ENCODE results near the gene CDKN2B-AS1.

CDKN2B-AS1 gene

GRCh38 chr9:22124263-22125011 is 129.8 kb downstream of the CDKN2B-AS1 start:
- DNase-seq (ENCODE audit: extremely low read depth, insufficient read length), result no peak
- no peaks in the 10 kb centered on the region; the same call in 1 of the 2 replicates for H3K27me3 ChIP-seq (replicated peaks; ENCODE audit: control insufficient read depth, insufficient read depth, low read length)

GRCh38 chr9:22129133-22129532 is 134.5 kb downstream of the CDKN2B-AS1 start:
- Histone ChIP-seq H3K4me3 (replicated peaks; ENCODE audit: low read depth, low read length) (no peak overlapping the region), H3K27me3 (replicated peaks; ENCODE audit: control insufficient read depth, insufficient read depth, low read length) (no peaks in the 10 kb centered on the region; the same call in 1 of the 2 replicates), H3K36me3 (ENCODE audit: control insufficient read depth, insufficient read depth, low read length) (no peaks in the 10 kb centered on the region)
- DNase-seq (ENCODE audit: extremely low read depth, insufficient read length), result no peak
- no peak for TF ChIP-seq CTCF (IDR thresholded peaks at IDR 0.05; ENCODE audit: insufficient read depth, low read length, poor library complexity, severe bottlenecking)

More at GRCh38 chr9:22124263-22125011, 129.8 kb downstream of the CDKN2B-AS1 start:
- no peak overlapping the region for H3K4me3 ChIP-seq (replicated peaks; ENCODE audit: low read depth, low read length)
- no peaks in the 10 kb centered on the region for H3K36me3 ChIP-seq (ENCODE audit: control insufficient read depth, insufficient read depth, low read length)
- TF ChIP-seq CTCF (IDR thresholded peaks at IDR 0.05; ENCODE audit: insufficient read depth, low read length, poor library complexity, severe bottlenecking), result no peak

GRCh38 chr9:22129633-22130032 is 135.0 kb downstream of the CDKN2B-AS1 start:
- no peak for TF ChIP-seq CTCF (IDR thresholded peaks at IDR 0.05; ENCODE audit: insufficient read depth, low read length, poor library complexity, severe bottlenecking)
- no peak for DNase-seq (ENCODE audit: extremely low read depth, insufficient read length)
- Histone ChIP-seq H3K4me3 (replicated peaks; ENCODE audit: low read depth, low read length) (no peak overlapping the region), H3K27me3 (replicated peaks; ENCODE audit: control insufficient read depth, insufficient read depth, low read length) (no peaks in the 10 kb centered on the region; the same call in 1 of the 2 replicates), H3K36me3 (ENCODE audit: control insufficient read depth, insufficient read depth, low read length) (no peaks in the 10 kb centered on the region)

DNA sequence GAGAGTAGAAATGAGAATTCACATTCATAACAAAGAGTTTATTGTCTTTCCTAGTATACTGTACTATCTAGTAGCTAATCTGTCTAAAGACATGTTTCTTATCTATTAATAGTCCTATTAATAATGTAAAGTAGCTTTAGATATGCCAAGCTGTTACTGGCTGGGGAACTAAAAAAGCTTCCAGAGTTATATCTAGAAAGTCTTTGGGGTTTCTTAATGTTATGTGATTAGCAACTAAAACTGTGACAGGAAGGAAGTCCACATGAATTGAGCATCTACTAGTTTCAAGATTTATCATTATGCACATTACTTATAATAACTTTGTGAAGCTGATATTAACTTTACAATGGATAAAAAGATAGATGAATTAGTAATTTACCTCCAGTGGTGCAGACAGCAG is 137.2 kb downstream of the CDKN2B-AS1 start:
- no peaks in the 10 kb centered on the region for H3K27me3 ChIP-seq (replicated peaks; ENCODE audit: control insufficient read depth, insufficient read depth, low read length)
- TF ChIP-seq CTCF (IDR thresholded peaks at IDR 0.05; ENCODE audit: insufficient read depth, low read length, poor library complexity, severe bottlenecking), result no peak

GRCh38 chr9:22134390-22134789 is 139.8 kb downstream of the CDKN2B-AS1 start:
- no peak for DNase-seq (ENCODE audit: extremely low read depth, insufficient read length)
- no peak for TF ChIP-seq CTCF (IDR thresholded peaks at IDR 0.05; ENCODE audit: insufficient read depth, low read length, poor library complexity, severe bottlenecking)
- no peaks in the 10 kb centered on the region for H3K27me3 ChIP-seq (replicated peaks; ENCODE audit: control insufficient read depth, insufficient read depth, low read length)
- H3K36me3 ChIP-seq (ENCODE audit: control insufficient read depth, insufficient read depth, low read length), result no peaks in the 10 kb centered on the region
- H3K4me3 ChIP-seq (replicated peaks; ENCODE audit: low read depth, low read length), result no peak overlapping the region

More for the DNA sequence above, 137.2 kb downstream of the CDKN2B-AS1 start:
- Histone ChIP-seq H3K36me3 (ENCODE audit: control insufficient read depth, insufficient read depth, low read length) (no peaks in the 10 kb centered on the region), H3K4me3 (replicated peaks; ENCODE audit: low read depth, low read length) (no peak overlapping the region)
- no peak for DNase-seq (ENCODE audit: extremely low read depth, insufficient read length)
